ENCODE results near the gene TIRAP.
"Not testable (repeated sequence)": the region's sequence is repeated elsewhere in the genome, so short reads cannot be mapped to it uniquely, and the experiment has no call there.

TIRAP gene

GRCh38 chr11:126284829-126285228, 1.9 kb downstream of the TIRAP start:
- DNase-seq (ENCODE audit: low read depth in 1 of 2, low spot score in 1 of 2) = peak; percentile 72 to 74

DNA sequence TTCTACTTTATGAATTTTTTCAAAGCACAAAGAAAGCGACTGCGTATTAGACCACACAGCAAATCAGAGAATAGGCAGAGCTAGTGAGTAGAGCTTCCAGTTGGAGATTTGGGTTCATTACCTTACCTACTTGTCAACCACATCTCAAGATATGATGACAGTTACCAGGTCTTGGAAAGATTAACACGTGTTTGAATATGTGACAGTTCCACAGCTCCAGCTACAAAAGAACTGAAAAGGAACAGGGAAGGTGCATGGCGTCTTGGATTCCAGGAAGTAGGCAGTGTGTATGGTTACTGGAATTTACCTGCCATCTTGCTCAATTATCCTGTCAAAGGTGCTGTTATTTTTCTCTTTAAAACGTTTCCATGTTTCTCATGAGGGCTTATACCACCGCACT, 5.3 kb downstream of the TIRAP start:
- DNase-seq (ENCODE audit: low read depth in 1 of 2, low spot score in 1 of 2) = no peak

GRCh38 chr11:126290887-126291286, 8.0 kb downstream of the TIRAP start:
- DNase-seq (ENCODE audit: low read depth in 1 of 2, low spot score in 1 of 2) = no peak

DNA sequence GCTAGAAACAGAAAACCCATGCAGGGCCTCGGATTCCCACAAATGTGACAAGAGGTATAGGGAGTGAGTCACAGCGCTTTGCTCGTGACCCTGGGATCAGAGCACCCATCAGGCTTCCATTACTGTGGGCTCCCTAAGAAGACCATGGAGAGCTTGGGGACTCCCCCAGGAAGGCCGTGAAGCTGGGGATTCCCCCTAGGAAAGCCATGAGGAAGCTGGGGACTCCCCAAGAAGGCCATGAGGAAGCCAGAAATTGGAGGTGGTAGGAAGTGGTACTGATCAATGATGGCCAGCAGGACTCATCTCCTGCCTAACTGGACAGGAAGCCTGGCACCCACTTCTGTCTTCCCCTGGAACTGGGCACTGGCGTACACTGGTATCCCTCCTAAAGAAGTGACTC, 10.8 kb downstream of the TIRAP start:
- no peak for DNase-seq (ENCODE audit: low read depth in 1 of 2, low spot score in 1 of 2)

DNA sequence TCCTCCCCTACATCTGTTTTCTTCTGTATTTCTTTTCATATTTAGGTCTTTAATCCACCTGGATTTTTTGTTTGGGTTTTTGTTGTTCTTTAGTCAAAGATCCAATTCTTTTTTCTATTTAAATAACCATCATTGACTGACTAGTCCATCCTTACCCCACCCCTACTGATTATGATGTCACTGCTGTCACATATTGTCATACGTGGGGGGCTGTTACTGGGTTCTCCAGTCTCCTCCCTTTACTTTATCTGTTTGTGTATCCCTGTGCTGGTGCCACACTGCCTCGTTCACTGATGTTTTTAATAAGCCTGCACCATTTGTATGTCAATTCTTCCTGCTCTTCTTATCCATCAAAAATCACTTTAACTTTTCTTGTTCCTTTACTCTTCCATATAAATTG, 14.1 kb downstream of the TIRAP start:
- DNase-seq (ENCODE audit: low read depth in 1 of 2, low spot score in 1 of 2) = no peak

- peak; percentile 67 to 82 for DNase-seq (ENCODE audit: low read depth in 1 of 2, low spot score in 1 of 2)
These were observed 20.9 kb downstream of the TIRAP start, which contains the start of gene DCPS for GRCh38 chr11:126303623-126304456. DCPS (plus strand) TSS chr11:126304060; CDS start chr11:126304081, 21 bp downstream.

DNA sequence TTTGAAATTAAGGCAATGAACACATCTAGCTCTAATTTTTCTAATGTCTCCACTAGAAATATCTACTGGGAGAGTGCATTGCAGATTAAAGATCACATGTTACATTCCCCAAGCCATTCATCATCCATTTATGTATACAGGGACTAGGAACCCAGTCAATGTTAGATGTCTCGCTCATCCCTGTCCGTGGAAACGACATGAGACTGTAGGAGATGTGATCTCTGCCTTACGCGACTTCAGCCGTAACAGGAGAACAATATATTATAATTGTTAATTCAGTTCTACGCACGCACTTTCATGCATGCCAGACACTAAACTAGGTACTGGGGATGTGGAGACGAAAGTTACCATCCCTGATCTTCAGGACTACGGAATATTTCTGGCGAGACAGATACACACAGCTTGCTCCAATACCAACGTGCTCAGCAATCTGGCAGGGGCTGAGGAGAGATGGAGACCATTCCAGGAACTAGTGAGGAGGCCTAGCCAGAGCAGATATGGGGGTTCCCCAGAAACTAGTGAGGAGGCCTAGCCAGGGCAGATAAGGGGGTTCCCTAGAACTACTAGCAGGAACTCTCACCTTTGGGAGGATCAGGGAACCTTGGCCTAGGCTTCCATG, 21.7 kb downstream of the TIRAP start:
- DNase-seq (ENCODE audit: low read depth in 1 of 2, low spot score in 1 of 2) = no peak

DNA sequence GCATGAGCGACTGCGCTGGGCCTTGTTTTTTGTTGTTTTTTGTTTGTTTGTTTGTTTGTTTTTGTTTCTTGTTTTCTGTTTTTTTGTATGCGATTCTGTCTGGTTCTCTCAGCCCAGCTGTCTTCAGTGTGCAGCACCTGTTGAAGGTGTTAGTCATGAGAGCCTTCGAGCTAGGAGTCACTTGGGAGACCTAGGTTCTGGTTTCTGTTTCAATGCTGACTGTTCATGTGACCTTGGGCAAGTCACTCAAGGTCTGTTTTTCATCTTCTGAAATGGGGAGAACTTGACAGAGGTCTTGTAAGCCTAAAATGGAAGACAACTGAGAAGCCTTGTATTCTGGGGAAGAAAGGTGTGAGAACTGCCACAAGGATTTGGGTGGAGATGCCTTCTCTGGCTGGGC, 22.8 kb downstream of the TIRAP start:
- DNase-seq (ENCODE audit: low read depth in 1 of 2, low spot score in 1 of 2) = no peak

- DNase-seq (ENCODE audit: low read depth in 1 of 2, low spot score in 1 of 2) = no peak
These were observed 24.8 kb downstream of the TIRAP start for GRCh38 chr11:126307706-126308105.

DNA sequence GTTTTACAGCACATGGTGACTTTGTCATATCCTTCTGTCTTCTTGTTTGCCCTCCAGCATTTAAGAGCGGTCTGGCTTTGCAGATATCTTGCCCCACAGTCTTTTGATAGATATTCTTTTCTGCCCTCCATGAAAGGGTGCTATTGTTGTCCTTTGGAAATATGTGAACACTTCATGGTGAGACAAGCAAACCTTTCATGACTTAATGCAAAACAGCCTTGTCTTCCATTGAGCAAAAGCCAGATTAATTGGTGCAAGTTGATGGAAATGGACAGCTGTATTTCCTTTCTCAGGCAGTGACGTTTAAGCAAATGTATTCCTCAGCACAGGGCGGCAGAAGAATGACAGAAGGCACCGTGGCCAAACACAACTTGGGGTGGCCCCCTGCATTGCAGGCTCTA, 25.4 kb downstream of the TIRAP start:
- no peak for DNase-seq (ENCODE audit: low read depth in 1 of 2, low spot score in 1 of 2)

GRCh38 chr11:126308771-126309170, 25.9 kb downstream of the TIRAP start:
- DNase-seq (ENCODE audit: low read depth in 1 of 2, low spot score in 1 of 2) = not testable (repeated sequence)

DNA sequence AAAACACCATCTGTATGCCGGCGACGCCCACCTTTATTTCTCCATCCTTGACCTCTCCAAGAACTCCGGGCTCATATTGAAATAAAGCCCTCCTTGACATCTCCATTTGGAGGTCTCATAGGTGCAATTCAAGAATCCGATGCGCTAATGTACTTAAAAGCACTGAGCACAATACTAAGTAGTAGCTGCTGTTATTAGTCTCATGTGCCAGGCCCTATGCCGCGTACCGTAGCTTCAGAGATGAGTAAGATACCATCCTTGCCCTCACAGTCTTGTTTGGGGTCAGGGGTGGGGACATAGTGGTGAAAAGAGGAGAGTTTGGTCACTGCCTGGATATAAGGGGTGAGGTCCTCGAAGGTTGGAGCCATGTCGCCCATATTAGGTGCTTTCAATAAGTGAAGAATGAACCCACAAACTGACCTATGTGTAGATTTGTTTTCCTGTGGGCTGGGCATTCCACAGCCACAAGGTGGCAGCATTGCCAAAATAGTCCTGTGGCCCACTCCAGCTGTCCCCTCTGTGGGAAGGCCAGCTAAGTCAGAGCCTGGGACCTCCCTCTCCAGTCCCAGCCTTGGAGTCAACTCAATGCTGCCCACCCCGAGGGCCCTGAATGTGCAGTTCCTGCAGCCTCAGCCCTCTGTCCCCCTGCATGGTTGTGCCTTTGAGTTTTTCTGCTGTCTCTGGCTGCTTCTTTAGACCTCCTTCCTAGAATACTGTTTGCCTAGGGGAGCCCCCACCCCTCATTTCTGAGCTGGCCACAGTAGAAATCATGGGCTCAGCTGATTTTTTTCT, 27.5 kb downstream of the TIRAP start:
- DNase-seq (ENCODE audit: low read depth in 1 of 2, low spot score in 1 of 2) = peak; percentile 18 to 27

DNA sequence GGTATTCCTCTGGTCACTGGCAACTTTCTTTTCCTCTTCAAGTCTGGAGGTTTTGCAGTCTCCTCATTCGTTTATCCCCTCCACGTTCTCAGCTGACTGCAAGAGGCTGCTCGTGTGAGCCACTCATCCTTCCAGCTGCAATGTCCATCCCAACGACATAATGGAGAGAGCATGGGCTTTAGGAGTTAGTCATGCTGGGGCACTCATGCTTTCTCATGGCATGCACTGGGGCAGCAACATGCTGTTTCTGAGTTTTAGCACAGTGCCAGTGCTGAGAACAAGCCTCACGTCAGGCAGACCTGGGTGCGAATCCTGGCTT, 28.1 kb downstream of the TIRAP start:
- DNase-seq (ENCODE audit: low read depth in 1 of 2, low spot score in 1 of 2) = no peak

- no peak for DNase-seq (ENCODE audit: low read depth in 1 of 2, low spot score in 1 of 2)
These were observed 28.8 kb downstream of the TIRAP start for GRCh38 chr11:126311401-126312291.

- no peak for DNase-seq (ENCODE audit: low read depth in 1 of 2, low spot score in 1 of 2)
These were observed 30.1 kb downstream of the TIRAP start for GRCh38 chr11:126312961-126313360.

DNA sequence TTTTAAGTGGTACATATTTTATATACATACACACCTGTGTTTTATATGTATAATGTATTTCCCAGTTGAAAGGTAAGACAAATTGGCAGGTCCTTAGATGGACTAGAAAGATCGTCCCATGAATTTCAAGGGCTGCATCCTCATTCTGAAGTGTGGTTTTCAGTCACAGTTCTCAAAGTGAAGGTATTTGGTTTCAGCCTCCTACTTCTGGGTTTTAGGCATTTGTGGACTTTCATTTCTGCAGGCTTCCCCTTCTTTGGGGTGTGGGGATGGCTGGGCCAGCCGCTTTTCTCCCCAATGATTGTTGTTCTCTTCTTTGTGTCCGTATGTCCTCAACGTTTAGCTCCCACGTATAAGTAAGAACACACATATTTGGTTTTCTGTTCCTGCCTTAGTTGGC, 30.9 kb downstream of the TIRAP start:
- DNase-seq (ENCODE audit: low read depth in 1 of 2, low spot score in 1 of 2) = no peak

GRCh38 chr11:126317432-126317755, 34.5 kb downstream of the TIRAP start:
- no peak for DNase-seq (ENCODE audit: low read depth in 1 of 2, low spot score in 1 of 2)

- no peak for DNase-seq (ENCODE audit: low read depth in 1 of 2, low spot score in 1 of 2)
These were observed 35.1 kb downstream of the TIRAP start for GRCh38 chr11:126317756-126318573.

- DNase-seq (ENCODE audit: low read depth in 1 of 2, low spot score in 1 of 2) = no peak
These were observed 35.9 kb downstream of the TIRAP start for GRCh38 chr11:126318574-126319373.

DNA sequence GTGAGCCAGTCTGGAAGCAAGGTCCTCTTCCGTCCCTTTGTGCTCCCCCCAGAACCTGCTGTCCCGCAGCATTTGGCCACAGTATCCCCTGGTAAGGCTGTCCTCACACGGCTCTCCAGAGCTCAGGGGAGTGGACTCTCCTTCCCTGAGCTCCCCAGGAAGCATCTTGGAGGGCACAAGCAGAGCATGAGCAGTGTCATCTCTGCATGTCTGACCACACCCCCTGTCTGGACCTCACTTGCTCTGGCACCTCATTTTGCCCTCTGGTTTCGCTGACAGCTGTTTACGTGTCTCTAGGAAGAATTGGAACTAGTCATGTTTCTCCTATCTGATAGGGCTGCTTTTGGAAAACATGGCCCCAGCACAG, 36.5 kb downstream of the TIRAP start:
- no peak for DNase-seq (ENCODE audit: low read depth in 1 of 2, low spot score in 1 of 2)
